ENCODE results near the gene CASTOR2. TPM values are rescaled to one million over a fixed set of nuclear protein-coding genes. Genes with fewer than 3 reads are reported as not detected.
A peak's percentile ranks its signal among the peaks of the same experiment; 100 is the strongest.
"Not testable (repeated sequence)": the region's sequence is repeated elsewhere in the genome, so short reads cannot be mapped to it uniquely, and the experiment has no call there.

CASTOR2 gene
- total RNA-seq = 1 to 10 TPM; 4.3 to 8.8 (median 7.8) TPM

GRCh38 chr7:74964511-74965119 is at the start of gene CASTOR2:
CASTOR2 (plus strand) TSS chr7:74964705; CDS start chr7:74964986, 281 bp downstream.
- intact Hi-C loops (cut with DNase I; ENCODE audit: low total_unique reads); H3K27ac ChIP-seq; H3K9me3 ChIP-seq; H3K36me3 ChIP-seq; H3K4me1 ChIP-seq; H3K27me3 ChIP-seq: not testable (repeated sequence)
- DNase-seq (ENCODE audit: low spot score in 2 of 2) = peak; percentile 29 to 79
- peak within 1 kb of the TSS in 2 of 3 donors; percentile 27 to 49 for H3K4me3 ChIP-seq

- intact Hi-C loops (cut with DNase I; ENCODE audit: low total_unique reads); DNase-seq (ENCODE audit: low spot score in 2 of 2); H3K27me3 ChIP-seq; H3K27ac ChIP-seq; H3K36me3 ChIP-seq; H3K4me1 ChIP-seq; H3K4me3 ChIP-seq; H3K9me3 ChIP-seq: not testable (repeated sequence)
Measured at GRCh38 chr7:74922321-74922890, 42.1 kb upstream of the CASTOR2 start.

GRCh38 chr7:74923644-74924043 is 40.9 kb upstream of the CASTOR2 start:
- H3K27me3 ChIP-seq; H3K36me3 ChIP-seq; intact Hi-C loops (cut with DNase I; ENCODE audit: low total_unique reads); DNase-seq (ENCODE audit: low spot score in 2 of 2); H3K4me1 ChIP-seq; H3K4me3 ChIP-seq; H3K9me3 ChIP-seq; H3K27ac ChIP-seq: not testable (repeated sequence)

- H3K9me3 ChIP-seq; intact Hi-C loops (cut with DNase I; ENCODE audit: low total_unique reads); H3K4me1 ChIP-seq; DNase-seq (ENCODE audit: low spot score in 2 of 2); H3K4me3 ChIP-seq; H3K27me3 ChIP-seq; H3K27ac ChIP-seq; H3K36me3 ChIP-seq: not testable (repeated sequence)
Measured at GRCh38 chr7:74926968-74927367, 37.5 kb upstream of the CASTOR2 start.

- H3K27me3 ChIP-seq; intact Hi-C loops (cut with DNase I; ENCODE audit: low total_unique reads); H3K9me3 ChIP-seq; H3K4me3 ChIP-seq; H3K4me1 ChIP-seq; H3K27ac ChIP-seq; H3K36me3 ChIP-seq; DNase-seq (ENCODE audit: low spot score in 2 of 2): not testable (repeated sequence)
Measured at GRCh38 chr7:74931563-74932328, 32.8 kb upstream of the CASTOR2 start.

GRCh38 chr7:74939429-74939828 is 25.1 kb upstream of the CASTOR2 start:
- H3K4me3 ChIP-seq; DNase-seq (ENCODE audit: low spot score in 2 of 2); H3K27ac ChIP-seq; intact Hi-C loops (cut with DNase I; ENCODE audit: low total_unique reads); H3K4me1 ChIP-seq; H3K9me3 ChIP-seq; H3K27me3 ChIP-seq; H3K36me3 ChIP-seq: not testable (repeated sequence)

GRCh38 chr7:74941302-74942069 is 23.0 kb upstream of the CASTOR2 start:
- H3K9me3 ChIP-seq; H3K36me3 ChIP-seq; H3K4me1 ChIP-seq; DNase-seq (ENCODE audit: low spot score in 2 of 2); H3K27ac ChIP-seq; H3K4me3 ChIP-seq; intact Hi-C loops (cut with DNase I; ENCODE audit: low total_unique reads); H3K27me3 ChIP-seq: not testable (repeated sequence)

- DNase-seq (ENCODE audit: low spot score in 2 of 2); H3K27ac ChIP-seq; H3K36me3 ChIP-seq; H3K4me3 ChIP-seq; H3K9me3 ChIP-seq; intact Hi-C loops (cut with DNase I; ENCODE audit: low total_unique reads); H3K4me1 ChIP-seq; H3K27me3 ChIP-seq: not testable (repeated sequence)
Measured at GRCh38 chr7:74943923-74944322, 20.6 kb upstream of the CASTOR2 start.

GRCh38 chr7:74947741-74948140 is 16.8 kb upstream of the CASTOR2 start:
- H3K9me3 ChIP-seq; H3K4me1 ChIP-seq; DNase-seq (ENCODE audit: low spot score in 2 of 2); H3K27me3 ChIP-seq; H3K4me3 ChIP-seq; intact Hi-C loops (cut with DNase I; ENCODE audit: low total_unique reads); H3K27ac ChIP-seq; H3K36me3 ChIP-seq: not testable (repeated sequence)

- H3K9me3 ChIP-seq; H3K27me3 ChIP-seq; H3K27ac ChIP-seq; H3K36me3 ChIP-seq; DNase-seq (ENCODE audit: low spot score in 2 of 2); intact Hi-C loops (cut with DNase I; ENCODE audit: low total_unique reads); H3K4me1 ChIP-seq; H3K4me3 ChIP-seq: not testable (repeated sequence)
Measured at GRCh38 chr7:74953774-74954173, 10.7 kb upstream of the CASTOR2 start.

GRCh38 chr7:74958328-74958727 is 6.2 kb upstream of the CASTOR2 start:
- H3K27ac ChIP-seq; H3K27me3 ChIP-seq; H3K36me3 ChIP-seq; H3K9me3 ChIP-seq; DNase-seq (ENCODE audit: low spot score in 2 of 2); H3K4me1 ChIP-seq; intact Hi-C loops (cut with DNase I; ENCODE audit: low total_unique reads); H3K4me3 ChIP-seq: not testable (repeated sequence)

- H3K9me3 ChIP-seq; intact Hi-C loops (cut with DNase I; ENCODE audit: low total_unique reads); H3K27ac ChIP-seq; H3K36me3 ChIP-seq; H3K4me1 ChIP-seq; H3K27me3 ChIP-seq; DNase-seq (ENCODE audit: low spot score in 2 of 2): not testable (repeated sequence)
- H3K4me3 ChIP-seq = peak overlapping the region in 2 of 3 donors; percentile 27 to 49
Measured at GRCh38 chr7:74963704-74964510, 598 bp upstream of the CASTOR2 start.

Data from breast epithelium (tissue), 4 donors.